Aorta (tissue), 5 donors: ENCODE data around the gene PLEKHA3. TPM values are rescaled to one million over a fixed set of nuclear protein-coding genes. Genes with fewer than 3 reads are reported as not detected.
"Not testable (repeated sequence)": the region's sequence is repeated elsewhere in the genome, so short reads cannot be mapped to it uniquely, and the experiment has no call there.

Experiments used
- ATAC-seq: fragments of 200-7000 bp; cut with Tn5 transposase; one replicate; pipeline ENCODE4 v1.9.1; 2022; ENCODE audit warnings: moderate library complexity; ENCODE audit not compliant: low FRiP score
- DNase-seq, 2 donors: peaks; one replicate each; pipeline ENCODE4 v3.0.0-alpha.2; 2020
- H3K27ac ChIP-seq, 2 donors: one replicate each; pipeline ENCODE4 v1.5.1; 2013; ENCODE audit warnings: low read length in 2 of 2, mild to moderate bottlenecking in 2 of 2, moderate library complexity in 2 of 2, control low read depth in 1 of 2, inconsistent platforms in 1 of 2, low read depth in 1 of 2
- H3K27me3 ChIP-seq, 2 donors: one replicate each; pipeline ENCODE4 v1.6.1; 2013; ENCODE audit warnings: control low read depth in 1 of 2, low read length in 1 of 2, mild to moderate bottlenecking in 1 of 2, moderate library complexity in 1 of 2; ENCODE audit not compliant: insufficient read depth in 2 of 2, control insufficient read depth in 1 of 2
- H3K36me3 ChIP-seq, 2 donors: one replicate each; pipeline ENCODE4 v1.6.1; 2013; ENCODE audit warnings: control low read depth in 1 of 2, low read length in 1 of 2, mild to moderate bottlenecking in 1 of 2; ENCODE audit not compliant: insufficient read depth in 2 of 2, control insufficient read depth in 1 of 2
- H3K4me1 ChIP-seq, 2 donors: one replicate each; pipeline ENCODE4 v1.6.1; 2013; ENCODE audit warnings: low read length in 2 of 2, control low read depth in 1 of 2, mild to moderate bottlenecking in 1 of 2, moderate library complexity in 1 of 2; ENCODE audit not compliant: insufficient read depth in 2 of 2, control insufficient read depth in 1 of 2
- H3K4me3 ChIP-seq, 2 donors: one replicate each; pipeline ENCODE4 v1.5.1; 2013; ENCODE audit warnings: low read length in 2 of 2, control low read depth in 1 of 2, mild to moderate bottlenecking in 1 of 2
- H3K9me3 ChIP-seq: one replicate; pipeline ENCODE4 v1.6.1; 2013; ENCODE audit warnings: mild to moderate bottlenecking, low read length; ENCODE audit not compliant: control insufficient read depth
- WGBS, 2 donors: extraction: QIAGEN DNeasy Blood & Tissue Kit; methylation state at CpG; one replicate each; pipeline ENCODE4 v1.1.7; 2013; 5-methylcytosine and 5-hydroxymethylcytosine counted together
- intact Hi-C, 2 donors: fragments of 100-400 bp; cut with DNase I; formaldehyde crosslinking; loops; one replicate each; pipeline versions ENCODE4 v1.14.2 to v1.15.0; 2022
- polyA plus RNA-seq, 2 donors: library from polyadenylated mRNA; stranded (reverse); fragments of 200-250 nt; gene quantifications; one replicate each; pipeline ENCODE4 v1.2.3, GENCODE V29; 2013
- total RNA-seq, 2 donors: library from RNA; stranded (reverse); fragmentation: NEBNext Ultra II Directional; extraction: Animal tissue kit (Norgen Biotek cat#: 25700); gene quantifications; one replicate each; pipeline ENCODE4 v1.2.1, GENCODE V29; 2021
- donor health status: healthy with polysubstance abuse.
- donor health status: Bipolar disorder and iron deficiency.
- donor health status: DM: no; HTN: no; CAD: no.
- donor health status: DM: no; HTN: no; CAD: no.
- donor health status: DM: yes; HTN: yes; CAD: no.

The PLEKHA3 gene
- total and polyA plus RNA-seq, 4 donors = 3.1 to 43.9 (median 22.5) TPM

- Histone ChIP-seq H3K27me3 (no peaks in the 10 kb centered on the region), H3K4me3 (peak overlapping the region; percentile 66 to 84), H3K4me1 (no peaks in the 10 kb centered on the region), H3K36me3 (no peaks in the 10 kb centered on the region), H3K9me3 (no peaks in the 10 kb centered on the region), H3K27ac (no peak overlapping the region)
- DNase-seq (no peak), ATAC-seq (no peak)
- intact Hi-C loops = loop anchor here in 1 of 2 donors (5.0 kb wide), 2 partner anchors 41 to 71 kb away; partner anchors contain the start of genes PJVK, PLEKHA3 and PRKRA
- WGBS, 2 donors = 34 to 37% methylated on average over 8 of the region's 8 CpGs
These were observed 43.4 kb downstream of the PLEKHA3 start for GRCh38 chr2:178523596-178524134.

DNA sequence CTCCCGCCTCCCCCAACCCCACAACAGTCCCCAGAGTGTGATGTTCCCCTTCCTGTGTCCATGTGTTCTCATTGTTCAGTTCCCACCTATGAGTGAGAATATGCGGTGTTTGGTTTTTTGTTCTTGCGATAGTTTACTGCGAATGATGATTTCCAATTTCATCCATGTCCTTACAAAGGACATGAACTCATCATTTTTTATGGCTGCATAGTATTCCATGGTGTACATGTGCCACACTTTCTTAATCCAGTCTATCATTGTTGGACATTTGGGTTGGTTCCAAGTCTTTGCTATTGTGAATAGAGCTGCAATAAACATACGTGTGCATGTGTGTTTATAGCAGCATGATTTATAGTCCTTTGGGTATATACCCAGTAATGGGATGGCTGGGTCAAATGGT is 44.8 kb downstream of the PLEKHA3 start:
- H3K36me3 ChIP-seq, H3K27ac ChIP-seq, H3K4me1 ChIP-seq, H3K9me3 ChIP-seq, DNase-seq, ATAC-seq, H3K27me3 ChIP-seq, intact Hi-C loops, H3K4me3 ChIP-seq: not testable (repeated sequence)
- WGBS, 2 donors = 93 to 98% methylated on average over 1 to 4 of the region's 5 CpGs

DNA sequence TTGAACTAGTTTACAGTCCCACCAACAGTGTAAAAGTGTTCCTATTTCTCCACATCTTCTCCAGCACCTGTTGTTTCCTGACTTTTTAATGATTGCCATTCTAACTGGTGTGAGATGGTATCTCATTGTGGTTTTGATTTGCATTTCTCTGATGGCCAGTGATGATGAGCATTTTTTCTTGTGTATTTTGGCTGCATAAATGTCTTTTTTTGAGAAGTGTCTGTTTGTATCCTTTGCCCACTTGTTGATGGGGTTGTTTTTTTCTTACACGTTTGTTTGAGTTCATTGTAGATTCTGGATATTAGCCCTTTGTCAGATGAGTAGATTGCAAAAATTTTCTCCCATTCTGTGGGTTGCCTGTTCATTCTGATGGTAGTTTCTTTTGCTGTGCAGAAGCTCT is 45.2 kb downstream of the PLEKHA3 start:
- ATAC-seq, H3K4me3 ChIP-seq, H3K27ac ChIP-seq, H3K27me3 ChIP-seq, DNase-seq, H3K9me3 ChIP-seq, H3K4me1 ChIP-seq, H3K36me3 ChIP-seq, intact Hi-C loops: not testable (repeated sequence)
- 64 to 67% methylated on average over 1 of the region's 1 CpG for WGBS, 2 donors

DNA sequence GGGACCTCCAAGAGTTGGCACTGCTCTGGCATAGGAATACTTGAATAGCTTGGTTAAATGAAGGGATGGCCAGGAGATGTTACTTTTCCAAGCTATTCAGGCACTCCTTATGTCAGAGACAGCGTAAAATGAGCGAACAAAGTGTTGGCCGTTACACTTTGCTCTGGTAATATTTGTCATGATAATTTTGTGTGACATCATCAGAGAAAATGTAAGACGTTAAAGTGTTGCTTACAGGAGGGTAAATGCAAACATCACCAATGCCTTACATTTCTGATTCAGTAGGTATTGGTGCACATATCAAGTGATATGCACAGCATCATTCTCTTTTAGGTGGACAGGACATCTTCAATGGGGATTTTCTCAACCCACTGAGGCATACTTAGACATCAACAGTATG is 46.0 kb downstream of the PLEKHA3 start:
- WGBS, 2 donors = 94 to 96% methylated on average over 4 of the region's 4 CpGs
- DNase-seq (no peak), ATAC-seq (no peak)

DNA sequence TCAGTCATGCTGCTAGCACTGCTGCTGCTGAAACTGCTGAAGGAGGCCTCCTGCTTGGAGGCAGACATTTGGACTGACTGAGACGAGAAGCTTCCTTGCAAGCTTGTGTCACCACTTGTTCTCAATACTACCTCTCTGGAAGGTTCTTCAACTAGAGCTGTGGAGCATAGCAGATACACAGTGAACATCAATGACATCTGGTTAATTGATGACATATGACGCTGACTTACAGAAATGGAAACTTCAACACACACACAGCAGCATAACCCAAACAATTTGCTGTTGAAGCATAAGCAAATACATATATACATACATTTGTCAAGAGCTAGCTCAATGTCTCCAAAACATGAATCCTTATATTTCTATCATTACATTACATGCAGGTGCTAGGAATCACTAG is 47.3 kb downstream of the PLEKHA3 start:
- no peak overlapping the region for H3K27ac ChIP-seq
- no peaks in the 10 kb centered on the region for H3K27me3 ChIP-seq
- WGBS, 2 donors = 87 to 93% methylated on average over 2 of the region's 2 CpGs
- no peaks in the 10 kb centered on the region for H3K4me1 ChIP-seq
- intact Hi-C loops = no loop called here
- no peak overlapping the region for H3K4me3 ChIP-seq
- peaks cover 0 to 4% of the 10 kb centered on the region in 2 donors for H3K36me3 ChIP-seq
- no peaks in the 10 kb centered on the region for H3K9me3 ChIP-seq
- DNase-seq = no peak
- ATAC-seq = no peak

More for the DNA sequence above, 46.0 kb downstream of the PLEKHA3 start:
- Histone ChIP-seq H3K4me1 (no peaks in the 10 kb centered on the region), H3K27me3 (no peaks in the 10 kb centered on the region), H3K36me3 (peaks cover 0 to 2% of the 10 kb centered on the region in 2 donors), H3K4me3 (no peak overlapping the region), H3K9me3 (no peaks in the 10 kb centered on the region), H3K27ac (no peak overlapping the region)
- intact Hi-C loops = no loop called here

DNA sequence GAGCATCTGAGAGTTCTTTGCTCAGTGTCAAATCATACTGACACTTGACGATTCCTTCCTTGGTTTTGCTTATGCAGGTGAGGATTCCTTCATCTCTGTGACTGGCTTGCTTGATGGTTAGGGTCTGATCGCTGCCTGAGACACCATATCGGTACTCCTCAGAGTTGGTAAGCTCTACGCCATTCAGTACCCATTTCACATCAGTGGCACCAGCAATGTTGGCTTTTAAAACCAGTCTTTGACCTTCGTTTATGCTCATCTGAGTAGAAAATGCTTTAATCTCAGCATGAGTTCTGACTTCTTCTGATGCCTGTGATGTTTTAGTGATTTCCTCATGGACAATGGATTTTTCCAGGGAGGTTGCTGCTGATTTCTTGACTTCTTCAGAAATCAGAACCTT is 48.4 kb downstream of the PLEKHA3 start:
- ATAC-seq (no peak), DNase-seq (no peak)
- no peaks in the 10 kb centered on the region for H3K9me3 ChIP-seq
- no peaks in the 10 kb centered on the region for H3K4me1 ChIP-seq
- H3K27ac ChIP-seq = no peak overlapping the region
- H3K27me3 ChIP-seq = no peaks in the 10 kb centered on the region
- no peak overlapping the region for H3K4me3 ChIP-seq
- intact Hi-C loops = no loop called here
- WGBS, 2 donors = 97 to 99% methylated on average over 5 of the region's 5 CpGs
- H3K36me3 ChIP-seq = peaks cover 0 to 7% of the 10 kb centered on the region in 2 donors

DNA sequence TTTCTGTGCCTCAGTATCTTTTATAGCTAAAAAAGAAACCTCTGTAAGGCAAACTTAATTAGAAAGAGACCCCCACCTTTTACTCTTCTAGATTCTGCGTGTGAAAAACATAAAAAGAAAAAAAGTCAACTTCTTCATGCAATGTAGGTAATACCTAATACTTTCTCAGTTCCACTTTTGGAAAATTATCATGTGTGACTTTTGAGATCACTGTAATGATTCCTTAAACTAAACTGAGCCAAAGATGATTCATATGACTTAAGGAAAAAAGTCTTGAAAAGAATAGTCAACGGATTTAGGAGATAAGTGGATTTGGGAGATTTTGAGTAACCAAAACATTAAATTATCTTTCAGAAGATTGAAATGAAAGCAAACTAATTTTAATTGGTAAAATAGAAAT is 48.9 kb downstream of the PLEKHA3 start:
- no peaks in the 10 kb centered on the region for H3K9me3 ChIP-seq
- DNase-seq = no peak
- ATAC-seq = no peak
- H3K4me1 ChIP-seq = no peaks in the 10 kb centered on the region
- no peaks in the 10 kb centered on the region for H3K27me3 ChIP-seq
- peaks cover 0 to 9% of the 10 kb centered on the region in 2 donors for H3K36me3 ChIP-seq
- H3K4me3 ChIP-seq = no peak overlapping the region
- WGBS, 2 donors = 72 to 74% methylated on average over 2 of the region's 2 CpGs
- H3K27ac ChIP-seq = no peak overlapping the region
- intact Hi-C loops = no loop called here

- 91 to 92% methylated on average over 2 of the region's 2 CpGs for WGBS, 2 donors
- H3K27me3 ChIP-seq = no peaks in the 10 kb centered on the region
- no peak overlapping the region for H3K27ac ChIP-seq
- H3K4me3 ChIP-seq = no peak overlapping the region
- intact Hi-C loops = no loop called here
- no peaks in the 10 kb centered on the region for H3K9me3 ChIP-seq
- ATAC-seq (no peak), DNase-seq (no peak)
- no peaks in the 10 kb centered on the region for H3K4me1 ChIP-seq
- H3K36me3 ChIP-seq = peaks cover 0 to 11% of the 10 kb centered on the region in 2 donors
These were observed 49.9 kb downstream of the PLEKHA3 start for GRCh38 chr2:178530131-178530530.

- H3K4me3 ChIP-seq = no peak overlapping the region
- ATAC-seq (no peak), DNase-seq (no peak)
- no peaks in the 10 kb centered on the region for H3K4me1 ChIP-seq
- intact Hi-C loops = no loop called here
- H3K27ac ChIP-seq = no peak overlapping the region
- H3K9me3 ChIP-seq = no peaks in the 10 kb centered on the region
- 91 to 92% methylated on average over 8 of the region's 8 CpGs for WGBS, 2 donors
- H3K27me3 ChIP-seq = no peaks in the 10 kb centered on the region
- peaks cover 0 to 11% of the 10 kb centered on the region in 2 donors for H3K36me3 ChIP-seq
These were observed 50.4 kb downstream of the PLEKHA3 start for GRCh38 chr2:178530625-178531142.
